HepG2 (cell line): ENCODE results near the gene IVD. TPM values are rescaled to one million over a fixed set of nuclear protein-coding genes. Genes with fewer than 3 reads are reported as not detected.

Experiments
- FLYWCH1 ChIP-seq: sonication (generic); formaldehyde crosslinking; IDR thresholded peaks from 2 replicates; pipeline ENCODE4 v1.8.1; 2023; ENCODE audit warnings: mild to moderate bottlenecking, missing genetic modification reagents
- IKZF4 ChIP-seq: sonication (generic); formaldehyde crosslinking; IDR thresholded peaks from 2 replicates; pipeline ENCODE4 v1.5.1; 2020; ENCODE audit warnings: borderline replicate concordance, mild to moderate bottlenecking, low read depth, missing genetic modification reagents; ENCODE audit errors: not compliant biosample characterization
- KDM5A ChIP-seq: fragments of 200-600 bp; sonication (generic); IDR thresholded peaks from 2 replicates; pipeline ENCODE4 v1.7.0; 2018; ENCODE audit warnings: antibody characterized with exemption, mild to moderate bottlenecking, low read length, borderline replicate concordance
- PHF8 ChIP-seq: sonication (generic); formaldehyde crosslinking; IDR thresholded peaks from 2 replicates; pipeline ENCODE4 v1.5.0; 2020; ENCODE audit warnings: missing genetic modification reagents
- PPARG ChIP-seq: conservative IDR thresholded peaks from 2 replicates; pipeline ENCODE4 v1.6.1; 2016; ENCODE audit warnings: missing biosample characterization, missing genetic modification reagents
- RAD21 ChIP-seq: fragments of 450-650 bp; formaldehyde crosslinking; IDR thresholded peaks from 2 replicates; pipeline ENCODE4 v1.5.0; 2020; ENCODE audit warnings: mild to moderate bottlenecking
- RFXAP ChIP-seq: sonication (generic); formaldehyde crosslinking; IDR thresholded peaks from 2 replicates; pipeline ENCODE4 v1.4.0; 2020; ENCODE audit warnings: missing genetic modification reagents, borderline replicate concordance
- SSRP1 ChIP-seq: IDR thresholded peaks from 2 replicates; pipeline ENCODE4 v1.6.1; 2016; ENCODE audit warnings: control low read depth
- TARDBP ChIP-seq: sonication (generic); formaldehyde crosslinking; IDR thresholded peaks from 2 replicates; pipeline ENCODE4 v1.8.0; 2022; ENCODE audit warnings: mild to moderate bottlenecking, missing genetic modification reagents
- ZNF136 ChIP-seq: sonication (generic); formaldehyde crosslinking; IDR thresholded peaks from 2 replicates; pipeline ENCODE4 v1.8.1; 2022; ENCODE audit warnings: low read depth, mild to moderate bottlenecking, moderate library complexity, missing genetic modification reagents
- ZNF274 ChIP-seq: sonication (generic); formaldehyde crosslinking; IDR thresholded peaks from 2 replicates; pipeline ENCODE4 v1.5.1; 2020; ENCODE audit warnings: mild to moderate bottlenecking, missing genetic modification reagents
- ZNF530 ChIP-seq: sonication (generic); formaldehyde crosslinking; IDR thresholded peaks from 2 replicates; pipeline ENCODE4 v1.5.0; 2020; ENCODE audit warnings: low read depth, mild to moderate bottlenecking, missing genetic modification reagents
- ZNF850 ChIP-seq: sonication (generic); formaldehyde crosslinking; conservative IDR thresholded peaks from 2 replicates; pipeline ENCODE4 v1.9.0; 2021; ENCODE audit warnings: mild to moderate bottlenecking, missing genetic modification reagents
- polyA plus RNA-seq, 8 experiments: library from polyadenylated mRNA; depleted of rRNA in 3 of 8; stranded (reverse) in 7 of 8; unstranded in 1 of 8; fragments of >200 nt; fragmentation: Illumina TruSeq in 4 of 8; extraction: Trizol in 4 of 8; gene quantifications; 2 replicates each; pipeline versions ENCODE4 v1.2.1 to v1.2.3, GENCODE V29; 2011 to 2016; ENCODE audit warnings: low read depth in 4 of 8, missing spikeins in 1 of 8, mixed read lengths in 1 of 8; ENCODE audit not compliant: insufficient read depth in 1 of 8
- total RNA-seq, 5 experiments: library from RNA; depleted of rRNA; stranded (reverse); fragments of >200 nt; fragmentation: Illumina TruSeq; extraction: Trizol; gene quantifications; 2 replicates each; pipeline ENCODE4 v1.2.3, GENCODE V29; 2016; ENCODE audit warnings: low read depth in 1 of 5
- TF ChIP-seq, protein P1 (sequence below), 2 experiments: sonication (generic) in 1 of 2; formaldehyde crosslinking in 1 of 2; IDR thresholded peaks; 2 replicates each; pipeline versions ENCODE4 v1.4.0 to v1.6.1; 2018 to 2020; ENCODE audit warnings: missing genetic modification reagents in 2 of 2, borderline replicate concordance in 1 of 2, low read depth in 1 of 2, mild to moderate bottlenecking in 1 of 2, missing biosample characterization in 1 of 2
- TF ChIP-seq, protein P2 (sequence below): sonication (generic); formaldehyde crosslinking; IDR thresholded peaks from 2 replicates; pipeline ENCODE4 v1.4.0; 2020; ENCODE audit warnings: missing genetic modification reagents, mild to moderate bottlenecking, borderline replicate concordance
- TF ChIP-seq, protein P3 (sequence below): IDR thresholded peaks from 2 replicates; pipeline ENCODE4 v1.4.0; 2020; ENCODE audit warnings: mild to moderate bottlenecking, missing genetic modification reagents
- TF ChIP-seq, protein P4 (sequence below): sonication (generic); formaldehyde crosslinking; IDR thresholded peaks from 2 replicates; pipeline ENCODE4 v1.5.0; 2020; ENCODE audit warnings: mild to moderate bottlenecking, missing genetic modification reagents

IVD gene
- total and polyA plus RNA-seq, 2 of the 13 experiments (the other 11 are each of a cell fraction or from before 2014, with no cell fraction given), result 48.0 to 53.9 TPM

DNA sequence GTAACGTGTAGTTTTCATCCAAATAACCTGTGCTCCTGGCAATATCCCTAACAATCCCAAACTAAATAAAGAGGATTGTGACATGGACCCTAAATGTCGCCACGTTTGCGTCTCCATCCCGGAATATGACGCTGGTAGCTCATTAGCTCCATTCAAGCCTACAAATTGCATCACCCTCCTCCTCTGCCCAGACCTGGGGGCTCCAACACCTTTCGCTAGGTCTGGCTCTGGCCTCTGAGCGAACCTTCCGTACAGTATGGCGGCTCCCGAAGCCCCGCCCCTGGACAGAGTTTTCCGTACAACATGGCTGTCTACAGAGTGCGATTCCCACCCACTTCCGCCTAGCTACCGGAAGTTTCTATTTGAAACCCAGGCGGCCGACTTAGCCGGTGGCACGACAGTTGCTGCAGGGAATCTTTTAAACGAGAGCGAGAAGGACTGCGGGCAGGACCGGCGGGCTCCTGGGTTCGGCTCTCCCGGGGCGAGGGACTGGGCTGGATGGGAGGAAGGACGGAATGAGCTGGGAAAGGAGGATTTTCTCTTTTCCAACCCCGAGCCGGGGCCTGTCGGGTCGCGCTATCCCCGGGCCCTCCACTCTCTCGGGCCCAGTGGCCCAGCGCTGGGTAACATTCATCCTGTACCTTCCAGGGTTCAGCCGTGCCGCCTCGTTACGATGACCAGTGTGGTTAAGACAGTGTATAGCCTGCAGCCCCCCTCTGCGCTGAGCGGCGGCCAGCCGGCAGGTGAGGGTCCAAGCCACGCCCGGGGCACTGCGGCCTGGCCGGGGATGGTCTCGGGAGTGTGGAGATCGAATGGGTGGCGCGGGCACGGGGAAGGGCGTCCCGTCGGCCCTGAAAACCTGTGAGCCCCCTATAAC is 22.8 kb upstream of the IVD start, which contains the start of gene KNSTRN (continued):
- TF ChIP-seq RFXAP (CRISPR knock-in tag) (peak; percentile 39; the same call in 1 of the 2 replicates), TARDBP (CRISPR knock-in tag) (peak; percentile 52; the same call in 1 of the 2 replicates), PHF8 (CRISPR knock-in tag) (peak; percentile 90), KDM5A (peak; percentile 91), ZNF136 (0 out of 2 replicates have a peak, but pooled peaks have one; percentile 24), ZNF530 (CRISPR knock-in tag) (no peak), PPARG (CRISPR knock-in tag) (0 out of 2 replicates have a peak, but pooled peaks have one; percentile 18), SSRP1 (no peak), ZNF850 (0 out of 2 replicates have a peak, but pooled peaks have one; percentile 10), FLYWCH1 (no peak), ZNF274 (CRISPR knock-in tag) (0 out of 2 replicates have a peak, but pooled peaks have one; percentile 53), IKZF4 (CRISPR knock-in tag) (no peak), RAD21 (0 out of 2 replicates have a peak, but pooled peaks have one; percentile 33)
- TF ChIP-seq, protein P1, sequence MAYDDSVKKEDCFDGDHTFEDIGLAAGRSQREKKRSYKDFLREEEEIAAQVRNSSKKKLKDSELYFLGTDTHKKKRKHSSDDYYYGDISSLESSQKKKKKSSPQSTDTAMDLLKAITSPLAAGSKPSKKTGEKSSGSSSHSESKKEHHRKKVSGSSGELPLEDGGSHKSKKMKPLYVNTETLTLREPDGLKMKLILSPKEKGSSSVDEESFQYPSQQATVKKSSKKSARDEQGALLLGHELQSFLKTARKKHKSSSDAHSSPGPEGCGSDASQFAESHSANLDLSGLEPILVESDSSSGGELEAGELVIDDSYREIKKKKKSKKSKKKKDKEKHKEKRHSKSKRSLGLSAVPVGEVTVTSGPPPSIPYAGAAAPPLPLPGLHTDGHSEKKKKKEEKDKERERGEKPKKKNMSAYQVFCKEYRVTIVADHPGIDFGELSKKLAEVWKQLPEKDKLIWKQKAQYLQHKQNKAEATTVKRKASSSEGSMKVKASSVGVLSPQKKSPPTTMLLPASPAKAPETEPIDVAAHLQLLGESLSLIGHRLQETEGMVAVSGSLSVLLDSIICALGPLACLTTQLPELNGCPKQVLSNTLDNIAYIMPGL (CRISPR knock-in tag; IDR thresholded peaks at IDR 0.05; ENCODE audit: borderline replicate concordance in 1 of 2, low read depth in 1 of 2), result peak; percentile 44 to 70; a peak in 2 of 4 replicates
- TF ChIP-seq, protein P2, sequence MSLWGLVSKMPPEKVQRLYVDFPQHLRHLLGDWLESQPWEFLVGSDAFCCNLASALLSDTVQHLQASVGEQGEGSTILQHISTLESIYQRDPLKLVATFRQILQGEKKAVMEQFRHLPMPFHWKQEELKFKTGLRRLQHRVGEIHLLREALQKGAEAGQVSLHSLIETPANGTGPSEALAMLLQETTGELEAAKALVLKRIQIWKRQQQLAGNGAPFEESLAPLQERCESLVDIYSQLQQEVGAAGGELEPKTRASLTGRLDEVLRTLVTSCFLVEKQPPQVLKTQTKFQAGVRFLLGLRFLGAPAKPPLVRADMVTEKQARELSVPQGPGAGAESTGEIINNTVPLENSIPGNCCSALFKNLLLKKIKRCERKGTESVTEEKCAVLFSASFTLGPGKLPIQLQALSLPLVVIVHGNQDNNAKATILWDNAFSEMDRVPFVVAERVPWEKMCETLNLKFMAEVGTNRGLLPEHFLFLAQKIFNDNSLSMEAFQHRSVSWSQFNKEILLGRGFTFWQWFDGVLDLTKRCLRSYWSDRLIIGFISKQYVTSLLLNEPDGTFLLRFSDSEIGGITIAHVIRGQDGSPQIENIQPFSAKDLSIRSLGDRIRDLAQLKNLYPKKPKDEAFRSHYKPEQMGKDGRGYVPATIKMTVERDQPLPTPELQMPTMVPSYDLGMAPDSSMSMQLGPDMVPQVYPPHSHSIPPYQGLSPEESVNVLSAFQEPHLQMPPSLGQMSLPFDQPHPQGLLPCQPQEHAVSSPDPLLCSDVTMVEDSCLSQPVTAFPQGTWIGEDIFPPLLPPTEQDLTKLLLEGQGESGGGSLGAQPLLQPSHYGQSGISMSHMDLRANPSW (CRISPR knock-in tag), result peak; percentile 61; the same call in 1 of the 2 replicates
- TF ChIP-seq, protein P3, sequence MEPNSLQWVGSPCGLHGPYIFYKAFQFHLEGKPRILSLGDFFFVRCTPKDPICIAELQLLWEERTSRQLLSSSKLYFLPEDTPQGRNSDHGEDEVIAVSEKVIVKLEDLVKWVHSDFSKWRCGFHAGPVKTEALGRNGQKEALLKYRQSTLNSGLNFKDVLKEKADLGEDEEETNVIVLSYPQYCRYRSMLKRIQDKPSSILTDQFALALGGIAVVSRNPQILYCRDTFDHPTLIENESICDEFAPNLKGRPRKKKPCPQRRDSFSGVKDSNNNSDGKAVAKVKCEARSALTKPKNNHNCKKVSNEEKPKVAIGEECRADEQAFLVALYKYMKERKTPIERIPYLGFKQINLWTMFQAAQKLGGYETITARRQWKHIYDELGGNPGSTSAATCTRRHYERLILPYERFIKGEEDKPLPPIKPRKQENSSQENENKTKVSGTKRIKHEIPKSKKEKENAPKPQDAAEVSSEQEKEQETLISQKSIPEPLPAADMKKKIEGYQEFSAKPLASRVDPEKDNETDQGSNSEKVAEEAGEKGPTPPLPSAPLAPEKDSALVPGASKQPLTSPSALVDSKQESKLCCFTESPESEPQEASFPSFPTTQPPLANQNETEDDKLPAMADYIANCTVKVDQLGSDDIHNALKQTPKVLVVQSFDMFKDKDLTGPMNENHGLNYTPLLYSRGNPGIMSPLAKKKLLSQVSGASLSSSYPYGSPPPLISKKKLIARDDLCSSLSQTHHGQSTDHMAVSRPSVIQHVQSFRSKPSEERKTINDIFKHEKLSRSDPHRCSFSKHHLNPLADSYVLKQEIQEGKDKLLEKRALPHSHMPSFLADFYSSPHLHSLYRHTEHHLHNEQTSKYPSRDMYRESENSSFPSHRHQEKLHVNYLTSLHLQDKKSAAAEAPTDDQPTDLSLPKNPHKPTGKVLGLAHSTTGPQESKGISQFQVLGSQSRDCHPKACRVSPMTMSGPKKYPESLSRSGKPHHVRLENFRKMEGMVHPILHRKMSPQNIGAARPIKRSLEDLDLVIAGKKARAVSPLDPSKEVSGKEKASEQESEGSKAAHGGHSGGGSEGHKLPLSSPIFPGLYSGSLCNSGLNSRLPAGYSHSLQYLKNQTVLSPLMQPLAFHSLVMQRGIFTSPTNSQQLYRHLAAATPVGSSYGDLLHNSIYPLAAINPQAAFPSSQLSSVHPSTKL (CRISPR knock-in tag), result 0 out of 2 replicates have a peak, but pooled peaks have one; percentile 10
- TF ChIP-seq, protein P4, sequence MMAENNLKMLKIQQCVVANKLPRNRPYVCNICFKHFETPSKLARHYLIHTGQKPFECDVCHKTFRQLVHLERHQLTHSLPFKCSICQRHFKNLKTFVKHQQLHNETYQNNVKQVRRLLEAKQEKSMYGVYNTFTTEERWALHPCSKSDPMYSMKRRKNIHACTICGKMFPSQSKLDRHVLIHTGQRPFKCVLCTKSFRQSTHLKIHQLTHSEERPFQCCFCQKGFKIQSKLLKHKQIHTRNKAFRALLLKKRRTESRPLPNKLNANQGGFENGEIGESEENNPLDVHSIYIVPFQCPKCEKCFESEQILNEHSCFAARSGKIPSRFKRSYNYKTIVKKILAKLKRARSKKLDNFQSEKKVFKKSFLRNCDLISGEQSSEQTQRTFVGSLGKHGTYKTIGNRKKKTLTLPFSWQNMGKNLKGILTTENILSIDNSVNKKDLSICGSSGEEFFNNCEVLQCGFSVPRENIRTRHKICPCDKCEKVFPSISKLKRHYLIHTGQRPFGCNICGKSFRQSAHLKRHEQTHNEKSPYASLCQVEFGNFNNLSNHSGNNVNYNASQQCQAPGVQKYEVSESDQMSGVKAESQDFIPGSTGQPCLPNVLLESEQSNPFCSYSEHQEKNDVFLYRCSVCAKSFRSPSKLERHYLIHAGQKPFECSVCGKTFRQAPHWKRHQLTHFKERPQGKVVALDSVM (CRISPR knock-in tag), result no peak
